Lung (tissue), 12 donors: ENCODE results near the gene MPZL3. TPM values are rescaled to one million over a fixed set of nuclear protein-coding genes. Genes with fewer than 3 reads are reported as not detected.

ENCODE experiments used
- ATAC-seq: fragments of 200-7000 bp; cut with Tn5 transposase; one replicate; pipeline ENCODE4 v1.9.1; 2020; ENCODE audit warnings: moderate number of reproducible peaks; ENCODE audit not compliant: insufficient read depth, low FRiP score
- DNase-seq, 3 donors: peaks; one replicate each; pipeline ENCODE4 v3.0.0-alpha.2; 2013 to 2017
- H3K27ac ChIP-seq, 2 donors: one replicate each; pipeline ENCODE4 v1.5.1; 2013; ENCODE audit warnings: mild to moderate bottlenecking in 2 of 2, moderate library complexity in 2 of 2, control low read depth in 1 of 2, inconsistent platforms in 1 of 2, low read depth in 1 of 2, low read length in 1 of 2
- H3K27me3 ChIP-seq, 3 donors: one replicate each; pipeline ENCODE4 v1.5.1; 2013; ENCODE audit warnings: low read length in 2 of 3; ENCODE audit not compliant: control insufficient read depth in 3 of 3, insufficient read depth in 3 of 3
- H3K36me3 ChIP-seq, 4 donors: one replicate each; pipeline ENCODE4 v1.5.1; 2013; ENCODE audit warnings: low read length in 4 of 4, mild to moderate bottlenecking in 1 of 4, moderate library complexity in 1 of 4; ENCODE audit not compliant: control insufficient read depth in 4 of 4, insufficient read depth in 4 of 4
- H3K4me1 ChIP-seq, 5 donors: one replicate each; pipeline ENCODE4 v1.5.1; 2013; ENCODE audit warnings: low read length in 5 of 5, mild to moderate bottlenecking in 2 of 5, moderate library complexity in 1 of 5; ENCODE audit not compliant: control insufficient read depth in 5 of 5, insufficient read depth in 5 of 5
- H3K4me3 ChIP-seq: one replicate; pipeline ENCODE4 v1.5.1; 2013; ENCODE audit warnings: mild to moderate bottlenecking, control low read depth, moderate library complexity
- H3K9ac ChIP-seq, 2 donors: one replicate each; pipeline ENCODE4 v1.5.1; 2013; ENCODE audit warnings: low read length in 2 of 2, control low read depth in 1 of 2; ENCODE audit not compliant: insufficient read depth in 1 of 2
- H3K9me3 ChIP-seq, 4 donors: one replicate each; pipeline ENCODE4 v1.5.1; 2013; ENCODE audit warnings: low read length in 3 of 4, mild to moderate bottlenecking in 1 of 4, moderate library complexity in 1 of 4; ENCODE audit not compliant: control insufficient read depth in 4 of 4, insufficient read depth in 3 of 4
- CTCF ChIP-seq: IDR thresholded peaks from 2 replicates; pipeline ENCODE4 v1.5.1; 2012; ENCODE audit warnings: mild to moderate bottlenecking; ENCODE audit errors: control extremely low read depth, extremely low read depth
- WGBS, 2 donors: extraction: QIAGEN DNeasy Blood & Tissue Kit; methylation state at CpG; one replicate each; pipeline ENCODE4 v1.1.7; 2013; 5-methylcytosine and 5-hydroxymethylcytosine counted together
- polyA plus RNA-seq, 2 donors: library from polyadenylated mRNA; stranded (reverse); fragments of 200-250 nt; gene quantifications; one replicate each; pipeline ENCODE4 v1.2.1, GENCODE V29; 2013
- total RNA-seq, 2 donors: library from RNA; depleted of rRNA in 1 of 2; stranded (reverse); fragments of >200 nt in 1 of 2; gene quantifications; one replicate each; pipeline ENCODE4 v1.2.1, GENCODE V29; 2014 to 2021
- donor health status: control.
- donor health status: control.
- donor health status: Bipolar disorder and iron deficiency.
- donor health status: healthy.
- donor health status: DM: yes; HTN: yes; CAD: no.

MPZL3 gene
- total and polyA plus RNA-seq, 4 donors = 7.7 to 22.6 (median 11.1) TPM

- H3K4me1 ChIP-seq = peaks cover 0 to 8% (median 0%) of the 10 kb centered on the region in 5 donors
- DNase-seq = no peak
- H3K27ac ChIP-seq = no peak overlapping the region
- no peaks in the 10 kb centered on the region for H3K9me3 ChIP-seq
- peaks cover 0 to 2% (median 0%) of the 10 kb centered on the region in 3 donors for H3K27me3 ChIP-seq
- no peak overlapping the region for H3K4me3 ChIP-seq
- no peak for TF ChIP-seq CTCF
- no peak overlapping the region for H3K9ac ChIP-seq
- 67 to 83% methylated on average over 1 of the region's 1 CpG for WGBS, 2 donors
- H3K36me3 ChIP-seq = peaks cover 0 to 2% (median 0%) of the 10 kb centered on the region in 4 donors
- ATAC-seq = no peak
These were observed 18.3 kb downstream of the MPZL3 start for GRCh38 chr11:118233850-118234249.

DNA sequence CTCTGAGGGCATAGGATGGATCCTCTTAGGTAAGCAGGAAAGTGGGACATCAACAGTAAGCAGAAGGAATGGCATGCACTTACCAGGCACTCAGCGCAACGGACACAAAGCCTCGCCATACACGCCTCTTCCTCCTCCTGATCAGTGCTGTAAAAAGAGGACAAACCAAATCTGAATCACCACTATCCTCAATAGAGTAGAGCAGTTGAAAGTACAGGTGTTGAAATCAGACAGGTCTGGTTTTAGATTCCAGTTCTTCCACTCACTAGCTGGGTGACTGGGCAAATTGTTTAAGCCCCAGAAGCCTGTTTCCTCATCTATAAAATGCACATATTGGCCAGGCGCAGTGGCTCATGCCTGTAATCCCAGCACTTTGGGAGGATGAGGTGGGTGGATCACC is 18.8 kb downstream of the MPZL3 start:
- Histone ChIP-seq H3K9ac (no peak overlapping the region), H3K36me3 (peaks cover 0 to 2% (median 0%) of the 10 kb centered on the region in 4 donors), H3K27ac (no peak overlapping the region), H3K4me1 (peaks cover 0 to 8% (median 0%) of the 10 kb centered on the region in 5 donors), H3K4me3 (no peak overlapping the region), H3K9me3 (no peaks in the 10 kb centered on the region), H3K27me3 (peaks cover 0 to 2% (median 0%) of the 10 kb centered on the region in 3 donors)
- no peak for ATAC-seq
- TF ChIP-seq CTCF = no peak
- 84 to 87% methylated on average over 5 of the region's 5 CpGs for whole genome bisulfite sequencing, 2 donors
- DNase-seq = no peak

- Histone ChIP-seq H3K4me1 (peaks cover 0 to 8% (median 0%) of the 10 kb centered on the region in 5 donors), H3K4me3 (no peak overlapping the region), H3K9me3 (no peaks in the 10 kb centered on the region), H3K9ac (no peak overlapping the region), H3K27ac (no peak overlapping the region), H3K27me3 (peaks cover 0 to 2% (median 0%) of the 10 kb centered on the region in 3 donors), H3K36me3 (peaks cover 0 to 2% (median under 1%) of the 10 kb centered on the region in 4 donors)
- no peak for TF ChIP-seq CTCF
- ATAC-seq = no peak
- WGBS, 2 donors = 84 to 91% methylated on average over 1 of the region's 1 CpG
- no peak for DNase-seq
These were observed 19.5 kb downstream of the MPZL3 start for GRCh38 chr11:118232659-118233058.

DNA sequence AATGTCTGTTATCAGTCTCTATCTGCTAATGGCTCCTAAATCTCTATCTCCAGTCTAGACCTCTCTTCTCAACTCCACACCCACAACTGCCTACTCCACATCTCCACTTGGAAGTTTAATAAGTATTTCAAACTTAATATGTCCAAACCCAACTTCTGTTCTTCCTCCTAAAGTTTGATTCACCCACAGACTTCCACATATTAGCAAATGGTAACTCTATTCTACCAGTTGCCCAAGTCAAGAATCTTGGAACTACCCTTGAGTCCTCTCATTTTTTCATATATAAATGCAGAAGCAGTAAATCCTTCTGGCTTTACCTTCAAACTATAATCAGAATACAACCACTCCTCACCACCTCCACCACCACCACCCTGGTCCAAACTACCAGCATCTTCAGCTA is 20.7 kb downstream of the MPZL3 start:
- no peak for ATAC-seq

More for the DNA sequence above, 20.7 kb downstream of the MPZL3 start:
- Histone ChIP-seq H3K9ac (no peak overlapping the region), H3K4me1 (peaks cover 0 to 3% (median 0%) of the 10 kb centered on the region in 5 donors), H3K9me3 (no peaks in the 10 kb centered on the region), H3K36me3 (peaks cover 0 to 4% (median 1%) of the 10 kb centered on the region in 4 donors), H3K27ac (no peak overlapping the region), H3K27me3 (peaks cover 0 to 3% (median 0%) of the 10 kb centered on the region in 3 donors), H3K4me3 (no peak overlapping the region)
- DNase-seq = no peak
- no peak for TF ChIP-seq CTCF
